Stomach (tissue), 19 donors: ENCODE data around the gene DLG4. TPM values are rescaled to one million over a fixed set of nuclear protein-coding genes. Genes with fewer than 3 reads are reported as not detected.

ENCODE experiments used
- DNase-seq, 2 donors: peaks; one replicate each; pipeline versions ENCODE4 v3.0.0 to v3.0.0-alpha.2; 2013 to 2019
- H3K27ac ChIP-seq, 5 donors: fragments of 200-600 bp in 4 of 5; sonication (generic) in 4 of 5; one replicate each; pipeline ENCODE4 v1.5.1; 2013 to 2019; ENCODE audit warnings: mild to moderate bottlenecking in 1 of 5, moderate library complexity in 1 of 5
- H3K27me3 ChIP-seq, 3 donors: fragments of 200-600 bp; sonication (generic); one replicate each; pipeline ENCODE4 v1.5.1; 2017 to 2019; ENCODE audit warnings: mixed run types in 1 of 3
- H3K36me3 ChIP-seq, 4 donors: fragments of 200-600 bp; sonication (generic); 1 replicate in 3 of 4; 2 replicates in 1 of 4; pipeline ENCODE4 v1.5.1; 2016 to 2019
- H3K4me1 ChIP-seq, 4 donors: fragments of 200-600 bp; sonication (generic); one replicate each; pipeline ENCODE4 v1.5.1; 2016 to 2019
- H3K4me3 ChIP-seq, 4 donors: fragments of 200-600 bp; sonication (generic) in 3 of 4; one replicate each; pipeline ENCODE4 v1.5.1; 2016 to 2019; ENCODE audit warnings: mild to moderate bottlenecking in 1 of 4
- H3K9me3 ChIP-seq, 4 donors: fragments of 200-600 bp; sonication (generic); one replicate each; pipeline ENCODE4 v1.5.1; 2016 to 2019
- CTCF ChIP-seq, 7 experiments: fragments of 450-650 bp in 4 of 7; fragments of 200-600 bp in 3 of 7; sonication (generic) in 3 of 7; IDR thresholded peaks; one replicate each; pipeline ENCODE4 v1.5.1; 2016 to 2019; ENCODE audit warnings: antibody characterized with exemption in 7 of 7, control low read depth in 2 of 7, mild to moderate bottlenecking in 1 of 7
- EP300 ChIP-seq: sonication (generic); formaldehyde crosslinking; IDR thresholded peaks from one replicate; pipeline ENCODE4 v1.6.1; 2017; ENCODE audit warnings: antibody characterized with exemption
- POLR2A ChIP-seq, 4 donors: fragments of 450-650 bp; IDR thresholded peaks; one replicate each; pipeline ENCODE4 v1.6.1; 2016; ENCODE audit warnings: antibody characterized with exemption in 4 of 4, control low read depth in 2 of 4, mild to moderate bottlenecking in 1 of 4, moderate library complexity in 1 of 4
- POLR2AphosphoS5 ChIP-seq, 3 donors: sonication (generic); formaldehyde crosslinking; IDR thresholded peaks; one replicate each; pipeline ENCODE4 v1.6.1; 2016; ENCODE audit warnings: antibody characterized with exemption in 3 of 3
- WGBS, 5 donors: extraction: QIAGEN DNeasy Blood & Tissue Kit in 3 of 5; methylation state at CpG; one replicate each; pipeline versions ENCODE4 v1.1.5 to v1.1.7; 2013 to 2018; 5-methylcytosine and 5-hydroxymethylcytosine counted together
- intact Hi-C: fragments of 100-400 bp; cut with DNase I; formaldehyde crosslinking; loops from one replicate; pipeline ENCODE4 v1.15.1; 2023; ENCODE audit warnings: low total_unique reads
- long read RNA-seq, 10 donors: transcript quantifications; one replicate each; lab custom pipeline, GENCODE V29; 2026
- polyA plus RNA-seq, 3 donors: library from polyadenylated mRNA; stranded (reverse); fragments of 200-250 nt; gene quantifications; one replicate each; pipeline ENCODE4 v1.2.3, GENCODE V29; 2013
- total RNA-seq, 5 donors: library from RNA; depleted of rRNA; stranded (reverse); fragments of >200 nt; gene quantifications; one replicate each; pipeline versions ENCODE4 v1.1.0 to v1.2.3, GENCODE V29; 2014 to 2016
- donor health status: healthy with polysubstance abuse.
- donor health status: Bipolar disorder and iron deficiency.
- donor health status: healthy.

DLG4 gene
- total RNA-seq (10 to 100 TPM in 3 of 5 donors, 1 to 10 TPM in 2; 3.2 to 26.3 (median 10.6) TPM), polyA plus RNA-seq (10 to 100 TPM in 1 of 3 donors, 1 to 10 TPM in 2; 5.8 to 11.5 (median 7.0) TPM)
- long read RNA-seq, donor 1, partial matches to known transcripts: 0 of 4 reads
- long read RNA-seq, donor 1, other reads (novel, unspliced or antisense): 0 of 4 reads
- long read RNA-seq, donor 2, partial matches to known transcripts: 0 of 3 reads
- long read RNA-seq, donor 2, other reads (novel, unspliced or antisense): 0 of 3 reads
- long read RNA-seq, donor 3, partial matches to known transcripts: 75 of 94 reads
- long read RNA-seq, donor 3, other reads (novel, unspliced or antisense): 16 of 94 reads
- long read RNA-seq, donor 4: 0 reads
- long read RNA-seq, donor 5, partial matches to known transcripts: 0 of 2 reads
- long read RNA-seq, donor 5, other reads (novel, unspliced or antisense): 0 of 2 reads
- long read RNA-seq, donor 6, partial matches to known transcripts: 662 of 755 reads
- long read RNA-seq, donor 6, other reads (novel, unspliced or antisense): 90 of 755 reads
- long read RNA-seq, donor 7, partial matches to known transcripts: 0 of 2 reads
- long read RNA-seq, donor 7, other reads (novel, unspliced or antisense): 0 of 2 reads
- long read RNA-seq, donor 8: 0 reads
- long read RNA-seq, donor 9, partial matches to known transcripts: 90 of 105 reads
- long read RNA-seq, donor 9, other reads (novel, unspliced or antisense): 11 of 105 reads
- long read RNA-seq, donor 10, partial matches to known transcripts: 0 of 1 reads
- long read RNA-seq, donor 10, other reads (novel, unspliced or antisense): 0 of 1 reads

- peak within 1 kb of the TSS; percentile 59 to 95 (median 83) for H3K4me3 ChIP-seq
- peak; percentile 83 to 95 (median 94) for TF ChIP-seq POLR2AphosphoS5 (IDR thresholded peaks at IDR 0.05)
- TF ChIP-seq CTCF (IDR thresholded peaks at IDR 0.05): no peak
- peak in 2 of 4 donors; percentile 73 to 87 for TF ChIP-seq POLR2A (IDR thresholded peaks at IDR 0.05)
- peak; percentile 91 to 97 for DNase-seq
- no peaks in the 10 kb centered on the region for H3K9me3 ChIP-seq
- H3K36me3 ChIP-seq: peaks cover 36 to 41% (median 40%) of the 10 kb centered on the region in 4 donors
- peak within 1 kb of the TSS; percentile 93 to 100 (median 98) for H3K27ac ChIP-seq
- 0 to 1% (median 1%) methylated on average over 34 to 63 of the region's 63 CpGs for WGBS, 5 donors
- H3K4me1 ChIP-seq: peaks cover 54 to 89% (median 74%) of the 10 kb centered on the region in 4 donors
- peaks cover 0 to 12% (median 0%) of the 10 kb centered on the region in 3 donors for H3K27me3 ChIP-seq
- intact Hi-C loops: no loop called here
Observed at GRCh38 chr17:7219812-7220592, at the start of gene DLG4, which contains the start of gene ACADVL. Gene DLG4, minus strand, starts transcription at chr17:7219836. Gene ACADVL, plus strand, starts transcription at chr17:7219938. Its CDS starts 47 bp downstream, at chr17:7219985.

GRCh38 chr17:7266784-7267183, 47.1 kb upstream of the DLG4 start:
- H3K4me3 ChIP-seq: no peak overlapping the region
- no peak for DNase-seq
- intact Hi-C loops: no loop called here
- H3K4me1 ChIP-seq: peaks cover 20 to 27% (median 22%) of the 10 kb centered on the region in 4 donors
- no peaks in the 10 kb centered on the region for H3K36me3 ChIP-seq
- H3K27me3 ChIP-seq: peaks cover 7 to 82% (median 37%) of the 10 kb centered on the region in 3 donors
- TF ChIP-seq CTCF (IDR thresholded peaks at IDR 0.05) (no peak), POLR2A (IDR thresholded peaks at IDR 0.05) (no peak), POLR2AphosphoS5 (IDR thresholded peaks at IDR 0.05) (no peak), EP300 (no peak)
- no peaks in the 10 kb centered on the region for H3K9me3 ChIP-seq
- H3K27ac ChIP-seq: no peak overlapping the region
- 19 to 55% (median 37%) methylated on average over 1 of the region's 1 CpG for WGBS, 5 donors

GRCh38 chr17:7263801-7264078, 44.1 kb upstream of the DLG4 start:
- H3K4me3 ChIP-seq: no peak overlapping the region
- intact Hi-C loops: no loop called here
- DNase-seq: peak in 1 of 2 donors; percentile 66

More at GRCh38 chr17:7263801-7264078, 44.1 kb upstream of the DLG4 start:
- H3K27ac ChIP-seq: no peak overlapping the region
- H3K27me3 ChIP-seq: peaks cover 10 to 77% (median 52%) of the 10 kb centered on the region in 3 donors
- H3K4me1 ChIP-seq: peaks cover 31 to 49% (median 40%) of the 10 kb centered on the region in 4 donors
- TF ChIP-seq CTCF (IDR thresholded peaks at IDR 0.05): no peak
- 21 to 45% (median 27%) methylated on average over 4 of the region's 4 CpGs for WGBS, 5 donors
- H3K9me3 ChIP-seq: no peaks in the 10 kb centered on the region
- H3K36me3 ChIP-seq: peaks cover 3 to 14% (median 12%) of the 10 kb centered on the region in 4 donors
